GM21737 (cell line): ENCODE results near the gene FGFRL1.
"Not testable (repeated sequence)": the region's sequence is repeated elsewhere in the genome, so short reads cannot be mapped to it uniquely, and the experiment has no call there.

Experiments used
- ATAC-seq: cut with Tn5 transposase; IDR thresholded peaks from one replicate; pipeline ENCODE4 v1.9.1; 2021; ENCODE audit warnings: mild to moderate bottlenecking, moderate library complexity; ENCODE audit not compliant: unreplicated experiment

FGFRL1 gene

DNA sequence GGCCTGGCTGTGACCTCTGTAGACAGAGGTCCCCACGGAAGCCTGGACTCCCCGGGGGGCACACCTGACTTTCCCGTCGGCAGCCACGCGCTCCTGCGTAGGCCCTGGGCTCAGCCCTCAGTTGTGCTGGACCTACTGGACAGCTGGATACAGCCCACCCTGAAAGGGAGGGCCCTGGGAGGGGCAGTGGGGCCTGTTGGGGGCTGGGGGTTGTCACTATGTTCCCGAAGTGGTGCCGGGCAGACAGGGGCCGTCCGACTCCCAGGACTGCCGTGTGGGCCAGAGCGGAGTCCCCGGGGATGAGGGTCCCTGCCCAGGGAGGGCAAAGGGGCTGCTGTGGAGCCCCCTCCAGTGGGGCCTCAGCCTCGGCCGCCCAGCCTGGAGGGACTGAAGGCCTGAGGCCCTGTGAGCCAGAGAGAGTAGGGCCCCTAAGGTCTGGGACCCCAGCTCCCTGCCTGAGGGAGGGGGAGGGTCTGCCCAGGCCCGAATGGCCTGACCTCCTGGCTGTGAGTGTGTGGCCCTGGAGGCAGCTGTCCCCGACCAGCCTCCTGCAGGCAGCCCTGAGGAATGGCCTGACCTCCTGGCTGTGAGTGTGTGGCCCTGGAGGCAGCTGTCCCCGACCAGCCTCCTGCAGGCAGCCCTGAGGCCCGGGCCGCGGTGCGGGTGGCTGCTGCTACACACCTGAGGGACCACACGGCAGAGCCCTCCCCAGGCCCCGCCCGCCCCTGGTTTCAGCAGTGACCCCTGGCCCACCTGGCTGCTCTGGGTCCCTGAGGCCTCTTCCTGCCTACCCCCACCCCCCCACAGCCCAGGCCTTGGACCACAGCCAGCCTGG lies 25.8 kb downstream of the FGFRL1 start:
- ATAC-seq, result no peak

DNA sequence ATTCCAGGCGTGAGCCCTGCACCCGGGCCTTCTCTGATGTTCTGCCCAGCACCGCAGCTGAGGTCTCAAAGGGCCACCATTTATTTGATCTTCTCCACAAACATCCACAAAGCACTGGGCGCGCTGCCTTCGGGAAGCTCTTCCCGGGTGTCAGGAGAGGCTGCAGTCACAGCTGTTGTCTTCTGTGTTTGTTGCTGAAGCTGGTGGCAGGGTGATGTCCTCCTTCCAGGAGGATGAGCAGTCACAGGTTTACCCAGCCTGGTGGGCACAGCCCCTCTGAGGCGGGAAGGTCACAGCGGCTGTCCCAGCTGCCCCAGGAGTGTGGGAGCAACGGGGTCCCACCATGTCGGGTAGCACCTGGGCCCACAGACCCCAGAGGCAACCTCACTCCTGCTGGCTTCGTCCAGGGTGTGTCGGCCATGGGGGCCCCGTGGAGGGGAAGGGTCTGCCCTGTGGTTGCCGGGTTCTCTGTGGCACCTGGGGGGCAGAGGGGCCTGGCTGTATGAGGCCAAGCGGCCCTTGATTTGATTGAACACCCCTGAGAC lies 27.6 kb downstream of the FGFRL1 start:
- ATAC-seq, result no peak

DNA sequence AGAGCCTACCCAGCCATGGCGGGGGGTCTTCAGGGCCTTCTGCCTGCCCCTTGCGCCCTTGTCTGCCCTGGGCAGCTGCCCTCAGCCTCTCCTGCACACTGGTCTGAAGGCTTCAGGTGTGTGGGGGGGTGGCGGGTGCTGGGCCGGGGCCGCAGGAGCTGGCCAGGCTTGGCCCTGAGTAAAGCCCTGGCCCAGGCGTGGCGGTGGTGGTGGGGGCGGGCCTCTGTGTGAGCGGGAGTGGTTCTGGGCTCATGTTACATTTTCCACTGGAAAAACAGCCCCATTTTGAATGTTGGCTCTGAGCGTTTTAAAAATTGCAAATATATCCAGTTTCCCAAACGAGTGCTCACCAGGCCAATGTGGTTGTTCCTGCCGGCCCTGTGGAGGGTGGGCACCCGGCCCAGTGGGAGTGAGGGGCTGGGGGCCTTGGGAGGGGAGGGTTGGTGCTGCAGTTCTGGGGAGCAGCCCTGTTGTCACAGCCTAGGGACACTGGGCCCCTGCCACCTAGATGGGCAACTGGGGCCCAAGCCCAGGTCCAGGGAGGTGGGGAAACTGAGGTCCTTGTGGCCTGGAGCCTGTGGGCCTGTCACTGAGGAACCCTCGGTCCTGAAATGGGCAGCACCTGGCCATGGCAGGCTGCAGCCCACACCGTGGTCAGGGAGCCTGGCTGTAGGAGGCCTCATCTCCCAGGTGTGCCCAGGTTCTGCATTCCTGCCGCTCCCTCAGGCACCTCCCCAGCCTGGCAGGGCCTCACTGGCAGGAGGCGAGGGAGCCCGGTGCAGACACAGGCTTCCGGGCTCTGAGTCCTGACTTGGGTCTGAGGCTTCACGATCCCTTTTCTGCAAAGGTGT lies 28.3 kb downstream of the FGFRL1 start:
- no peak for ATAC-seq

DNA sequence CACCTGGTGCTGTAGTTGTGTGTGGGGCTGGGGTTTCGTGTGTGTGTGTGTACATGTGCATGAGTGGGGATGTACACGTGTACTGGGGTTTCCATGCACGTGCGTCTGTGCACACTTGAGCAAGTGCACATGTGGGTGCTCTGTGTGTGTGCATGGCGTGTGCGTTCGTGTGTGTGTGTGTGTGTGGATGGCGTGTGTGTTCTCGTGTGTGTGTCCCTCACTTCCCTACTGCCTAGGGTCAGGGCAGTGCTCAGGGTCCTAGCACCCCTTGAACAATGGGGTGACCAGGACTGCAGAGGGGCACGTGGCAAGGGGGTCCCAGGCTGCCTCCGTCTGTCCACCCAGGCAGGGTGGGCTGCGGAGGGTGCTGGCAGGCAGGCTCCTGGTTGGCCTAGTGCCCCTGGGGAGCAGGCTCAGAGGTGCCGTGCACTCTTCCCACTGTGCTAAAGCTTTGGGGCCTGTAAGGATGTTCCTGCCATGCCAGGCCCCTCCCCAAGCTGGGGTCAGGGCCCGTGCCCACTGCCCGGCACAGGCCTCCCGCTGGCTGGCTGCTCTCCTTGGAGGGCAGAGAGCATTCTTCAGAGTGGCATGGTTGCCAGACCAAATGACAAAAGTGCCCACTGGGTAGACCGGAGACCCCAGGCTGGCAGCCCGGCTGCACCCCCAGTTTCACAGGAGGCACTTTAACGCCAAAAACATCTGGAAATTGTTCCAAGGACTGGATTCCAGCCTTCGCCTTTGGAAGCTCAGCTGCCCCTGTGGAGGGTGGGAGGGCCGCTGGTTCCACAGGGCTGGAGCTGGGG lies 29.1 kb downstream of the FGFRL1 start:
- ATAC-seq, result no peak

DNA sequence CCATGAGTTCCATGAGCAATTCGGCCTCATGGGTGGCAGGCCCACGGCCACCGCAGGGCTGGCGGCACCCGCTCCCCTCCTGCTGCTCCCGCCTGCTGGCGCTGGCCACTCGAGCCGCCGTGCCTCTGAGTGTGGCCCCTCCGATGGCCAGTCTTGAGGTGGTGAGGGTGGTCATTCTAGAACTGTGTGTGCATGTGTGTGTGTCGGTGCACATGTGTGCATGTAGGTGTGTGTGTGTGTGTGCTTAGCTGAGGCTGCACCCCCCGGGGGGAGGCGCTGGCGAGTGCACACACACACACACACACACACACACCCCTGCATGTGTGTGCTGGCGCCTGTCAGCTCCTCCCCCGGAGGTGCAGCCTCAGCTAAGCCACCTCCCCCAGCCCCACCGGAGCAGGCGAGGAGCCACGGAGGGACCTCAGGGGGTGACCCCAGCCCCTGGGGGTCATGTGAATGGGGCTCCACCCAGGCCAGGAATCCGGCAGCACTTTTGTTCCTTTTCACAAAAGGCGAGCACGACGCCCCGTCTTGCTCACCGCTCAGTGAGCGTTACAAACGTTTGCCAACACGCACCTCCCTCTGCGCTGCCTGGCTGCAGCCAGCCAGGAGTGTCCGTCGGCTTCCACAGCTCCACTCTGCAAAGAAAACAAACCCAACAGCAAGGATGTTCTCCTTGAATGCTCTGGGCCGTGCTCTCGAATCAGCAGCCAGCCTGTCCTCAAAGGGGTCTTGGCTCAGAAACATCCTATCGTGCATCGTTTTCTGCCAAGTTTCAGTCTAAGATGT lies 29.9 kb downstream of the FGFRL1 start:
- no peak for ATAC-seq

DNA sequence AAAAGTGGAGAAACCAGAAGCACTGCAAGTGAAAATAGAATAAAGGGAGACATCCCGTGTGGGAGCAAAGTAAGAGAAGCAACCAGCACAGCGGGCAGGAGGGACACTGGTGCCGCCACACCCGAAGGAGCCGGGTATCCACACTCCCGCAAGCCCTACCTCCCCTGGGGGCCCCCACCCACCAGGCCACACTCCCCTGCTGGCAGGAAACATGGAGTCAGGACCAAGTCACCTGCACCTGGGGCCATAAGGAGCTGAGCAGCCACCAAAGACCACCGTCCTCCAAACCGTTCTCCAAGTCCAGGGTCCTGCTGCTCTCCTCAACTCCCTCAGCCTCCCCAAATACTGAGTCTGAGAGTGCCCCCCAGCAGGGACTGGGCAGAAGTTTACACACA lies 30.5 kb downstream of the FGFRL1 start:
- no peak for ATAC-seq

DNA sequence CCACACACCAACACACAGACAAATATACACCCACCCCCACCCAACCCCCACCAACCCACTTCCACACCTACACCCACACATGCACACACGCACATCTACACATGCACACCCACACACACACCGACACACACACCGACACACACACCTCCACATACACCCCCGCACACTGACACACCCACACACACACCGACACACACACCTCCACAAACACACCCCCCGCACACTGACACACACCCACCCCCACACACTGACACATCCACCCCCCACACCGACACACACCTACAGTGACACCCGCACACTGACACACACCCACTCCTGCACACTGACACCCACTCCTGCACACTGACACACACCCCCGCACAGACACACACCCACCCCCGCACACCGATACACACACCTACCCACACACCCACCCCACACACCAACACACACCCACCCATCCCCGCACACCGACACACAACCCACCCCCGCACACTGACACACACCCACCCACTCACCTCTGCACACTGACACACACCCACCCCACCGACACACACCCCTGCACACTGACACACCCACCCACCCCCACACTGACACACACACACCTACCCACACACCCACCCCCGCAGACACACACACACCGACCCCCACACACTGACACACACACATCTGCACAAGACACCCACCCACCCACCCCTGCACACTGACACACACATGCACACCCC lies 31.1 kb downstream of the FGFRL1 start:
- no peak for ATAC-seq

DNA sequence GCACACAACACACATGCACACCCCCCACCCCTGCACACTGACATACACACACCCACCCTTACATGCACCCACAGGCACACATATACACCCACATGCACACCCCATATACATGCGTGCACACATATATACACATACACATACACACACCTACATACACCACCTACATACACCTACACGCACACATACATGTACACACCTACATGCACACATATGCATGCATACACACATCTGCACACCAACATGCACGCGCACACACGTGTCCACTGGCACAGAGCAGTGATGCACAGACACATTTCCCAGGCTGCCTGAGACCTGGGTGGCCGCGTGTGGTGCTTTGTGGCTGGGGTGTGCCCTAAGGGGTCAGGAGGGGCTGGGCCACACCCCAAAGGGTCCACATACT lies 31.7 kb downstream of the FGFRL1 start:
- ATAC-seq, result no peak

DNA sequence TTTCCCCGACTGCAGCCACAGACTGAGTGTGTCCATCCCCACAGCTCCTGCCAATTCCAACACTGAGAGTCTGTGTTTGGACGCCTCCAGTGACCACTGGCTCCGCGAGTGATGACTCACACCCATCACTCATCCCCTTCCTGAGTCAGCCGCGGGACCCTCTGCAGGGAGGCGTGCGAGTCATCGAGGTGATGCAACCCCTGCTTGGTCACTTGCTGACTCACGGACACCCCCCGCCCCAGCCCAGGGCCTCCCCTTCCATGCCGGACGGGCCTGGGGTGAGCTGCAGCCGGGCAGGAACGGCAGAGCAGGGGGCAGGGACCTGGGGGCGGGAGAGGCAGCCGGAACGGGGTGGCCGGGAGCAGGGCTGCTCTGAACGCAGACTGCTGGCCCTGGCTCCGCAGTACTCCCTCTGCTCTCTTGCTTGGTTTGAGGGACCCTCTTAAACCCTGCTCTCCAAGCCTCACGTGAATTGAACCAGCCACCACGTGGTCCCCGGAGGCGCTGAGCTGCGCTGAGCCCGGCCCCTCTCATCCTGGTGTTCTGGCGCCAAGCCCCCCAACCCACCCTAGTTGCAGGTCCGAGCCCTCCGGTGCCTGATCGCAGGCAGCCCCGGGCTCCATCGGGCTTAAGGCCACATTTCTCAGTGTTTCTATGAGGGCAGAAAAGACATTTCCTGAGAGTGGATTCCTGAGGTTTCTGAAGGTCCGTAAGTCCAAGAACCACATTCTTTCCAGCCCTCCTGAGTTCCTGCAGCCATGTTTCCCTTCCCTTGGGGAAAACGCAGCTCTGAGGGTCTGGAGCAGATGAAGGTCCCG lies 32.4 kb downstream of the FGFRL1 start:
- ATAC-seq, result no peak

DNA sequence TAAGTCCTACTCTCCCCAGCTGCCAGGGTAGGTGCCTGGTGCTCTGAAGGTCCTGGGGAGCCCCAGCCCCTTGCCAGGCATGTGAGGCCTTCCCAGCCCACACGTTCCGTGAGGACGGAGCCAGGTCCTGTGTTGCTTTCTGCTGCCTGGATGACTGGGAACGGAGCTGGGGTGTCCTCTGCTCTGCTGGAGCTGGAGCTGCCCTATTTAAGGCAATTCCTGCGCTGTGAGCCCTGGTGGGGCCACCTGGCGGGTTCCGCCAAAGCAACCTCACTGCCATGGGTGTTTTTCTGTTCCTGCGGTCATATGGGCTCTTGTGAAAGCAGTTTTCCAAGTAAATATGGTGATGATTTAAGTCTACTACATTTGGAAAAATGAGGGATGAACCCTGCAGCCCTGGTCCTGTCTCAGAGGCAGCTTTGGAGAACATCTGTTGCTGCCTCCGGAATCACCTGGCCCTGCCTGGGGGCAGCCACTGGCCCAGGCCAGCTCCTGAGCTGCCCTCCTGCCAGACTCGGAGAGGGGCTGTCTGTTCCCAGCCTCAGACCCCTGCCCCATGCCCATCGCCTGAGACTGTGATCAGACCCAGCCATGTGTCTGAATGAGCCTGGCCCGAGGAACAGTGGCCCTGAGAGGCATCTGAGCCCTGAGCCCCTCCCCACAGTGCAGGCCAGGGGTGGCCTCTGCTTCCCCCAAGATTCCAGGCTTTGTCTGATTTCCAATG lies 33.2 kb downstream of the FGFRL1 start:
- ATAC-seq, result no peak

DNA sequence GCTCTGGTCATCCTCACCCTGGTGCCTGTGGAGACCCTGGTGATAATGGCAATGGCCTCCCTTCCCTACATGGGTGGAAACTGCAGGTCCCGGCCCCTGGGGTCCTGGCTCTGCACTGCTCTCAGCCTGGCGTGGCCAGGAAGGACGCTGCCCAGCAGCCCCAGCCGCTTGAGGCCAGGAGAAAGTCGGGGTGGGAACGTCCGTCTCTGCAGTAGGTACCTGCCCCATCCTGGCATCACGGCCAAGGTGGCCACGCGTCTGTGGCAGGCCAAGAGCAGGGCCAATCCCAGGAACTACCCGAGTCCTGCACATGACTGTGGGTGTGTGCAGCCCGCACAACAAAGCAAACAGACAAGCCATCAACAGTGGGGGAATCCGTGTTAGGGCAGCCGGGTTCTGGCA lies 33.8 kb downstream of the FGFRL1 start:
- no peak for ATAC-seq

DNA sequence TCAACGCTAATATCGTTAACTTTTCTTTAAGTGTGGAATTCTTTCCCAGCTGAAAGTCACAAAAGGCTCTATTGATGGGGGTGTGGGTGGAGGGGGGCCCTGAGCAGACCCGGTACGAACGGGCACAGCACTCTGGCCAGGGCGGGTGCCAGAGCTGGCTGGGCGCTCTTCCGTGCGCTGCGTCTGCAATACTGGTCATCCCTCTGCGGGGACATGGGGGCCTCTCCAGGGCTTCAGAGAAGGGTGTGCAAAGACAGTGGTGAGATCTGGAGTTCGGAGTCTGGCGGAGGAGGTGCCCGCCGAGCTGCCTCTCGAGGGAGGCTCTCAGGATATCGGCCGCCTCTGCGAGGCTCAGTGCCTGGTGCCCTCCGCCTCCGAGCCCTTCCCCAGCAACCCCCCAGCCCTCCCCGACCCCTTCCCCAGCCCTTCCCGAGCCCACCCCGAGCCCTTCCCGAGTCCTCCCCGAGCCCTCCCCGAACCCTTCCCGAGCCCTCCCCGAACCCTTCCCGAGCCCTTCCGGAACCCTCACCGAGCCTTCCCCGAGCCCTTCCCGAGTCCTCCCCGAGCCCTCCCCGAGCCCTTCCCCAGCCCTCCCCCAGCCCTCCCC lies 34.3 kb downstream of the FGFRL1 start:
- ATAC-seq, result no peak

DNA sequence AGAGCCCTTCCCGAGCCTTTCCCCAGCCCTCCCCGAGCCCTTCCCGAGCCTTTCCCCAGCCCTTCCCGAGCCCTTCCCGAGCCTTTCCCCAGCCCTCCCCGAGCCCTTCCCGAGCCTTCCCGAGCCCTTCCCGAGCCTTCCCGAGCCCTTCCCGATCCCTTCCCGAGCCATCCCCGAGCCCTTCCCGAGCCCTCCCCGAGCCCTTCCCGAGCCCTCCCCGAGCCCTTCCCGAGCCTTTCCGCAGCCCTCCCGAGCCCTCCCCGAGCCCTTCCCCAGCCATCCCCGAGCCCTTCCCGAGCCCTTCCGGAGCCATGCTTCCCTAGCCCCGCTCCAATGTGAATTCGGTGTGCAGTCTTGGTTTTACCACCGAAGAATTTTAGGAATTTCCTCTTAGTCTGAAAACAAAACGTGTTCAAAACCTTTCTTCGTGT lies 35.2 kb downstream of the FGFRL1 start:
- not testable (repeated sequence) for ATAC-seq

DNA sequence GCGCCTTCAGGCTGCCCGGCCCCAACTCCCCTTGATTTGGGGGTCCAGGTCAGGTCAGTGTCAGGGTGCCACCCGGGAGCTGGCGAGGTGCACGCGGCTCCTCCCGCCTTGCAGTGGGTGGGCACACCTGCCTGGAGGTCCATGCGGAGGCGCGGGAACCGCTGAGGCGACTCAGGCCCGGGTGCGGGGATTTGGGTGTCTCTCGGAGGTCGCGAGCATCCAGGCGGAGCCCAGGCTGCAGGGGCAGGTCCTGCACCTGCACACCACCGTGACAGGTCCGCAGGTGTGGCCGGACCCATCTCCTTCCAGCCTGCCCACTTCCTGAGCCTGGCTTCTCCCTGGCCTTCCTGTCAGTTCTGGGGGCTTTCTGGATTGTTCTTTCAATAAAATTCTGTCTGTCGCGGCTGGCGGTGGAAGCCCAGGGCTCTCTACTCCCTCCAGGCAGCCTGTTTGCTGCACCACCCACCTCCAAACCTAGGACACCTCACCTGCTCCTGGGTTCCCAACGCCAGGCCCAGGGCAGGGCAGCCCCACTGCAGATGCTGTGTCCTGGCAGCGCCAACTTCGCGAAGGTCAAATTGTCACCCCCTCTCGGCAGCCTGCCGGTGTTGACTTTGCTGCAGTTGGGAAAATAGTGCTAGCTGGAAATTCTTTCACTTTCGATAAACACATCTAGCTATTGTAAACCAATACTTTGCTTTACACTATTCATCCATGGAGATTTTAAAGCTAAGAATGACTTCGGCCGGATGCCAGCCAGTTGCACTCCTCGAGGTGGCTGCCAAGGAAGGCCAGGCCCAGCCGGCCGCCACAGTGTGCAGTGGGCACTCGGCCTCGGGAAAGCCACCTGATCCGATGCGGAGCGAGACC lies 35.9 kb downstream of the FGFRL1 start:
- no peak for ATAC-seq

DNA sequence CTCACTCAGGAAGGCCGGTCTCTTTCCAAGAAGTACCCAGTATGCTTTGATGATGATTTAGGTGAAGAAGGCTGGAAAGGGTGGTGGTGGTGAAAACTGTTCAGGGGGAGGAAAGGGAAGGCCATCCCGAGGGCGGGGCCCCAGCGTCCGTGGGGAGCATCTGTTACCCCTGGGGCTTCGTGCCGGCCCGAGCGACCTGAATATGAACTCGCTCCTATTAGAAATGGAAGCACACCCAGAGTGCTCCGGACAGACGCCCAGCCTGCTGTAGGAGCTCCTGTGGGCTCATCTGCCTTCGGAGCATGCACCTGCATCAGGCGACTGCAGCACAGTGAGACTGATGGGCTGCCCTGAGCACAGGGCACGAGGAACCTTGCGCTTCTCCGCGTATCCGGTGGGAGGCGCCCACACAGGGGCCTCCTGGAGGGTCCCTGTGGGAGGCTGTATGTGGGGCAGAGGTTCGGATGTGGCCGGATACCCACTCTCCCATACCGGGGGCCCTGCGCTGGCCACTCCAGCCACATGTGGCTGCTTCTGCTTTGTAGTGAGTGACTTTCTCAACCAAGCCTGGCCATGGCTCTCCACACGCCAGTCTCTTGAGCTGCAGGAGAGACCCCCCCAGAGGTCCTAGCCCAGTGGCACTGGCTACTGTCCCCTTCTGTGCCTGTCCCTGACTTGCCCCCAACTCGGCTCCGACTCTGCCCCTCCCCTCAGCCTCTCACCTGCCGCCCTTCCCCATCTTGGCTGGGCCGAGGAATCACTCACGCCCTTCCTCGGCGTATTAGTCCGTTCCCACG lies 36.7 kb downstream of the FGFRL1 start:
- ATAC-seq, result no peak
